Skeletal muscle tissue (tissue), 4 donors: ENCODE measurements around the gene AK4. TPM values are rescaled to one million over a fixed set of nuclear protein-coding genes. Genes with fewer than 3 reads are reported as not detected.
A peak's percentile ranks its signal among the peaks of the same experiment; 100 is the strongest.

ENCODE experiments used
- H3K27ac ChIP-seq: one replicate; pipeline ENCODE4 v1.7.0; 2013; ENCODE audit warnings: mild to moderate bottlenecking, low read depth, low read length, inconsistent platforms
- H3K27me3 ChIP-seq, 3 donors: one replicate each; pipeline ENCODE4 v1.7.0; 2013; ENCODE audit warnings: low read length in 3 of 3; ENCODE audit not compliant: control insufficient read depth in 3 of 3, insufficient read depth in 3 of 3
- H3K36me3 ChIP-seq, 3 donors: one replicate each; pipeline ENCODE4 v1.7.0; 2013; ENCODE audit warnings: low read length in 3 of 3; ENCODE audit not compliant: control insufficient read depth in 3 of 3, insufficient read depth in 3 of 3
- H3K4me1 ChIP-seq, 3 donors: one replicate each; pipeline ENCODE4 v1.7.0; 2013; ENCODE audit warnings: low read length in 3 of 3, mild to moderate bottlenecking in 3 of 3; ENCODE audit not compliant: control insufficient read depth in 3 of 3, insufficient read depth in 3 of 3
- H3K4me3 ChIP-seq, 3 donors: one replicate each; pipeline ENCODE4 v1.7.0; 2013; ENCODE audit warnings: low read length in 3 of 3
- H3K9ac ChIP-seq, 3 donors: one replicate each; pipeline ENCODE4 v1.7.0; 2013; ENCODE audit warnings: low read length in 3 of 3, mild to moderate bottlenecking in 3 of 3, moderate library complexity in 2 of 3, low read depth in 1 of 3
- H3K9me3 ChIP-seq, 3 donors: one replicate each; pipeline ENCODE4 v1.7.0; 2013; ENCODE audit warnings: low read length in 3 of 3; ENCODE audit not compliant: control insufficient read depth in 3 of 3
- total RNA-seq: library from RNA; depleted of rRNA; stranded (reverse); fragments of >200 nt; gene quantifications from one replicate; pipeline ENCODE4 v1.2.3, GENCODE V29; 2014
- donor health status: Osteomylitis.

The AK4 gene
- total RNA-seq, 1 donor from 2014 or later, result 6.8 TPM

GRCh38 chr1:65174585-65174984 is 26.6 kb downstream of the AK4 start:
- H3K4me3 ChIP-seq, result no peak overlapping the region
- H3K27ac ChIP-seq, result no peak overlapping the region

DNA sequence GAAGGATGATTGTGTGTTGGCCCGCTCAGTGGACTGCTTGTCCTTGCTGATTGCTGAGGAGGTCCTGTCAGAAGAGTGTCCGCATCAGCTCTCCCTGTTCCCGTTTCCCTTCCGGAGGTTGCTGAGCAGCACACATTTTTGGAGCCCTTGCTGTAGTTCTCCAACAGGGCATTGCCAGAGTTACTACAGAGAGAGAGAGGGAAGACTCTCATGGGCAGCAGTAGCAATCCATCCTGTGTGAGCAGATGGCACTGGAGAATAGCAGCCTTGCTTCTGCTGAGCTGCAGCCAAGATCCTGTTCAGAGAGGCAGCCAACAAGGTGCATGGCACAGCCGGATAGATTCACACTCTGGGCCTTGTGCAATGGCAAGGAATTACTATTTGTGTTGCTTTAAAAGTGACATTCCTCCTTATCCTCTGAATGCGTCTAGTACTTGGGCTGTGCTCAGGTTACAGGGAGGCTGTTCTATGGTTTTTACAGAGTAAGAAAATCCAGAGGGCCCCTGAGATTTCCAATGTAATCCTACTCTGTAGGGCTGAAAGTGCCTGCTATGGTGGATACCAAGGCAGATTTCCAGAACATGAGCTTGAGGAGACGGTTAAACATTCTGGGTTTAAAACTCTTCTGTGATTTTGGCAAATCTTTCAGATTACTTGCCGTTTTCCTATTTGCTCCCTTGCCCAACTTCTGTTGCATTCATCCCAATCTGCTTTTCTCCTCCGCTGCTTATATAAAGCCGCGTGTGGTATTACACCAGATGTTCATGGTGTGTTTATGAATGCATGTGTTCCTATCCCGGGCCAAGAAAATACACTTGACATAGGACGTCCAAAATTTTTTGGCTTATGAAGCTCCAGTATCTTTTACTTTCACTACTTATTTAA is 27.4 kb downstream of the AK4 start:
- peak overlapping the region in 2 of 3 donors; percentile 25 to 34 for H3K4me3 ChIP-seq
- H3K36me3 ChIP-seq, result no peaks in the 10 kb centered on the region
- H3K27ac ChIP-seq, result peak overlapping the region; percentile 46
- H3K27me3 ChIP-seq, result no peaks in the 10 kb centered on the region
- H3K9ac ChIP-seq, result no peak overlapping the region
- H3K9me3 ChIP-seq, result no peaks in the 10 kb centered on the region
- peaks cover 12 to 21% (median 13%) of the 10 kb centered on the region in 3 donors for H3K4me1 ChIP-seq

More at GRCh38 chr1:65174585-65174984, 26.6 kb downstream of the AK4 start:
- no peaks in the 10 kb centered on the region for H3K9me3 ChIP-seq
- H3K36me3 ChIP-seq, result no peaks in the 10 kb centered on the region
- peaks cover 12 to 24% (median 13%) of the 10 kb centered on the region in 3 donors for H3K4me1 ChIP-seq
- no peaks in the 10 kb centered on the region for H3K27me3 ChIP-seq
- H3K9ac ChIP-seq, result no peak overlapping the region

- Histone ChIP-seq H3K36me3 (no peaks in the 10 kb centered on the region), H3K4me1 (peaks cover 12 to 21% (median 13%) of the 10 kb centered on the region in 3 donors), H3K9me3 (no peaks in the 10 kb centered on the region), H3K4me3 (peak overlapping the region in 1 of 3 donors; percentile 34), H3K27me3 (no peaks in the 10 kb centered on the region), H3K27ac (peak overlapping the region; percentile 25), H3K9ac (no peak overlapping the region)
These were observed 28.1 kb downstream of the AK4 start for GRCh38 chr1:65176056-65176450.

DNA sequence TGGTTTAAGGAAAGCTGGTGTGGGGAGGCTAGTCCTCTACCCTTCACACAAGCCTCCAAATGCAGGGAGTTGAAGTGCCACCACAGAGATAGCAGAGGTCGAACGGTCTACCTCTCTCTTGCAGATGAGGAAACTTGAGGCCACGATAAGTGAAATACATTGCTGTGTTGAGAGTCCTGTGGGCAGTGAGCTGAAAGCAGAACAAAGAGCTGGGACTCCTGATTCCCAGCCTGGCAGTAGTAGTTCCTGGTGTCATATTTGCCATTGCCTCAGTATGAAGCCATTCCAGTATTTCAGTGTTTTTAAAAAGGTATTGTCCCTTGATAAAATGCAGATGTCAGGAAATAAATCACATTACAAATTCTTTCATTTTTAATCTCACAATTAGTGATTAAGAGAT is 28.6 kb downstream of the AK4 start:
- Histone ChIP-seq H3K9ac (no peak overlapping the region), H3K4me1 (peaks cover 12 to 21% (median 13%) of the 10 kb centered on the region in 3 donors), H3K36me3 (no peaks in the 10 kb centered on the region), H3K9me3 (no peaks in the 10 kb centered on the region), H3K27ac (peak overlapping the region; percentile 25), H3K27me3 (no peaks in the 10 kb centered on the region), H3K4me3 (no peak overlapping the region)

GRCh38 chr1:65177457-65177856 is 29.5 kb downstream of the AK4 start:
- Histone ChIP-seq H3K4me1 (peaks cover 12 to 21% (median 13%) of the 10 kb centered on the region in 3 donors), H3K9me3 (no peaks in the 10 kb centered on the region), H3K27ac (no peak overlapping the region), H3K4me3 (no peak overlapping the region), H3K9ac (no peak overlapping the region), H3K27me3 (no peaks in the 10 kb centered on the region), H3K36me3 (no peaks in the 10 kb centered on the region)

DNA sequence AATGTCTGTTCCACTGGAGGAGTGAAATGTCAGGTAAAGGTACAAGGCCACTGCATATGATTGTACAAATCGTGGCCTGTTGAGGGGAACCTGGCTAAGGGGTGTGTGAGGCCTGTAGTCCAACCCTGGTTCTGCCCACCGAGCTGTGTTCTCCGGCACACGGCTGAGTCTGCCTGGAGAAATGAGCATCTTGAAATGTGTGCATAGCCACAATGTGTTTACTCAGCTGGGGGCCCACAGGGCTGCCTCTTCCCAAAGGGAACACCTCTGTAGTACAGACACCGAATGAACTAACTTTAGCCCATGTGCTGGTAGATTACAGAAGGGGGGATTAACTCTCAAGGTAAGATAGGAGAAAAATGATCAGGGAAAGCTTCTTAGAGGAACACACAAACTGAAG is 30.2 kb downstream of the AK4 start:
- peaks cover 12 to 21% (median 13%) of the 10 kb centered on the region in 3 donors for H3K4me1 ChIP-seq
- H3K27me3 ChIP-seq, result no peaks in the 10 kb centered on the region
- no peaks in the 10 kb centered on the region for H3K36me3 ChIP-seq
- H3K4me3 ChIP-seq, result no peak overlapping the region
- no peak overlapping the region for H3K27ac ChIP-seq
- H3K9ac ChIP-seq, result no peak overlapping the region
- H3K9me3 ChIP-seq, result no peaks in the 10 kb centered on the region

- no peaks in the 10 kb centered on the region for H3K36me3 ChIP-seq
- no peak overlapping the region for H3K9ac ChIP-seq
- H3K4me3 ChIP-seq, result no peak overlapping the region
- H3K27me3 ChIP-seq, result no peaks in the 10 kb centered on the region
- no peak overlapping the region for H3K27ac ChIP-seq
- H3K4me1 ChIP-seq, result peaks cover 12 to 21% (median 13%) of the 10 kb centered on the region in 3 donors
- H3K9me3 ChIP-seq, result no peaks in the 10 kb centered on the region
These were observed 31.1 kb downstream of the AK4 start for GRCh38 chr1:65179148-65179547.

GRCh38 chr1:65180977-65181376 is 33.0 kb downstream of the AK4 start:
- Histone ChIP-seq H3K27ac (no peak overlapping the region), H3K36me3 (no peaks in the 10 kb centered on the region), H3K27me3 (no peaks in the 10 kb centered on the region), H3K4me1 (peaks cover 5 to 10% (median 8%) of the 10 kb centered on the region in 3 donors), H3K9ac (no peak overlapping the region), H3K4me3 (no peak overlapping the region), H3K9me3 (no peaks in the 10 kb centered on the region)

- H3K4me3 ChIP-seq, result no peak overlapping the region
- no peaks in the 10 kb centered on the region for H3K36me3 ChIP-seq
- H3K4me1 ChIP-seq, result no peaks in the 10 kb centered on the region
- H3K27ac ChIP-seq, result no peak overlapping the region
- H3K9ac ChIP-seq, result no peak overlapping the region
- H3K27me3 ChIP-seq, result no peaks in the 10 kb centered on the region
- H3K9me3 ChIP-seq, result no peaks in the 10 kb centered on the region
These were observed 34.8 kb downstream of the AK4 start for GRCh38 chr1:65182658-65183268.

DNA sequence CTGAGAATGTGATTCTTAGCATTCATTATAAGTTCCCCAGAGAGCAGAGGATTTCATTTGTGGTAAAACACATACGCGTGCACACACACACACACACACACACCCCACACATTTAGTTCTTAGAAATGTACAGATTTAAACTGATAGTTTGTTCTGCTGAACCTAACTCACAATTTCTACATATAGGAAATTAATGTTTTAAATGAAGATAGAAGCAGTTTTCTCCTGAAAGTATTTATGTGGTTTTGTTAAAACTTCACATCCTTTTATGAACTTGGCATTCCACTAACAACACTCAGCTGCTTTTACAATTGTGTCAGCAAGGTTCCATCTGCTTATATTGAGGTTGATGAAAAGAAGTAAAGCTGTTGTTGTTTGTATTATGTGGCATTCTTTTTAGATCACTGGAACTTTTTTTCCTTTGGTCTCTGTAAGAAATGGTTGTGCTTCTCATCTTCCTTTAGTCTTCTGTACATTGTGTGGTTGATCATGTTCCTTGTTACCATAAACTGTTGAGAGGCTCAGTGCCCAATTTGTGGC is 41.6 kb downstream of the AK4 start:
- H3K4me1 ChIP-seq, result no peaks in the 10 kb centered on the region
- no peaks in the 10 kb centered on the region for H3K27me3 ChIP-seq
- H3K4me3 ChIP-seq, result no peak overlapping the region
- no peaks in the 10 kb centered on the region for H3K36me3 ChIP-seq
- no peaks in the 10 kb centered on the region for H3K9me3 ChIP-seq
- no peak overlapping the region for H3K9ac ChIP-seq
- no peak overlapping the region for H3K27ac ChIP-seq
